Measurements from ENCODE around the gene SLC35F1.
A peak's percentile ranks its signal among the peaks of the same experiment; 100 is the strongest.

The SLC35F1 gene

DNA sequence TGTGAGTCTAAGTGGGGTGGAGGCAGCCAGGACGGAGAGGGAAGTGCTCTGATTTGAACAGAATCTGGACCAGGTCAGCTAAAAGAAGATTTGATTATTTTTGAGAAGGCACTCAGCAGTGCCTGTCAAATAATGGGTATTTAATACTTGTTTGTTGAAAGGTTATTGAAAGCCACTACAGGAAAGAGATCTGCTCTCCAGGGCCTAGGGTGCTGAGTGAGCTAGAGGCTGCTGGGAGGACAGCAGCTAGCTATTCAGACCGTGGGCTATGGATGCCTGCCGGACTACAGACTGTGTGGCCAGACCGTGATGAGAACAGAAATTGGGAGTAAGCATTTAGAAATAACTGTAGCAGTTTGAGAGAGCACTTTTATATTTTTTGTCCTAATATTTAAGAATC, 8.8 kb downstream of the SLC35F1 start:
- Histone ChIP-seq H3K9me3 (ENCODE audit: insufficient read depth, low read length) (no peaks in the 10 kb centered on the region), H3K4me1 (ENCODE audit: insufficient read depth, insufficient read length) (no peaks in the 10 kb centered on the region), H3K36me3 (ENCODE audit: insufficient read depth, insufficient read length, low read length) (no peaks in the 10 kb centered on the region)

DNA sequence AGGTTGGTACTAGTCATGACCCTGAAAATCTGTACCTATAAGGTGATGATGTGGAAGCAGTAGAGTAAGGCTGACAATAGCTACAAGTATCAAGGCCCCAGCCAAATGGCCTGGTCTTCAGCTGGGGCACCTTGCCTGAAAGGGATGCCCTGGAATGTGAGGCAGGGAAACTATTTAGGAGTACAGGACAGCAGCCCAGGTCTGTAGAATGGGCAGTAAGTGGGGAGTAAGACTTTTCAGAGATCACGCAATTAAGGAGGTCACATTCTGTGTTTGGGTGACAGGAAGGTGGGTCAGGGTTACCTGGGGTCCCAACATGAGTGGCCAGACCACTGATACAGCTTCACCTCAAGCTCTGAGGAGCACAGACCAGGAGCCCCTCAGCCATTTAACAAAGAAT, 9.4 kb downstream of the SLC35F1 start:
- H3K4me1 ChIP-seq (ENCODE audit: insufficient read depth, insufficient read length) = no peaks in the 10 kb centered on the region
- no peak overlapping the region for H3K4me3 ChIP-seq (ENCODE audit: insufficient read length, low read depth)
- DNase-seq (ENCODE audit: low read depth, low spot score) = no peak
- no peak overlapping the region for H3K9ac ChIP-seq (ENCODE audit: insufficient read length, low read depth)
- no peaks in the 10 kb centered on the region for H3K36me3 ChIP-seq (ENCODE audit: insufficient read depth, insufficient read length, low read length)
- TF ChIP-seq YY1 (IDR thresholded peaks at IDR 0.05; ENCODE audit: insufficient read depth, insufficient read length) (no peak), ZNF274 (IDR thresholded peaks at IDR 0.05; ENCODE audit: low read depth, low read length) (no peak), SUZ12 (IDR thresholded peaks at IDR 0.05; ENCODE audit: extremely low read depth, insufficient read depth, insufficient read length) (no peak)
- peaks cover 3% of the 10 kb centered on the region for H3K27me3 ChIP-seq (ENCODE audit: insufficient read depth, insufficient read length)
- H3K9me3 ChIP-seq (ENCODE audit: insufficient read depth, low read length) = no peaks in the 10 kb centered on the region

More for the DNA sequence above, 8.8 kb downstream of the SLC35F1 start:
- H3K9ac ChIP-seq (ENCODE audit: insufficient read length, low read depth) = no peak overlapping the region
- TF ChIP-seq YY1 (IDR thresholded peaks at IDR 0.05; ENCODE audit: insufficient read depth, insufficient read length) (no peak), ZNF274 (IDR thresholded peaks at IDR 0.05; ENCODE audit: low read depth, low read length) (no peak), SUZ12 (IDR thresholded peaks at IDR 0.05; ENCODE audit: extremely low read depth, insufficient read depth, insufficient read length) (no peak)
- no peak overlapping the region for H3K4me3 ChIP-seq (ENCODE audit: insufficient read length, low read depth)
- peaks cover 3% of the 10 kb centered on the region for H3K27me3 ChIP-seq (ENCODE audit: insufficient read depth, insufficient read length)
- no peak for DNase-seq (ENCODE audit: low read depth, low spot score)

DNA sequence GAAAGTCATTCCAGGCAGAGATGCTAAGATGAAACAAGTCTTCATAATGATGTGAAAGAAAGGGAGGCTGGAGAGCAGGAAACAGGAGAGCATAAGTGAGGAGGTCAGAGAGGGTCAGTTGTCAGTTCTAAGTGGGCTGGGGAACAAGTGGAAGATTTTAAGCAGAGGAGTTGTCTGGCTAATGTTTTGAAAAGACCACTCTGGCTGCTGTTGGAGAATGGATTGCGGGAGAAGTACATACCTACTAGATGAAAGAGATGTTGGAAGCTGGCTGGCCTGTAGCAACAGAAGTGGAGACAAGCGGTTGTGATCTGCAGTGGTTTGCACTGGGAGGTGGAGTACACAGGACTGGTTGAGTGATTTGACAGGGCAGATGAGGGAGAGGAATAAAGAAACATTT, 10.1 kb downstream of the SLC35F1 start:
- peaks cover 3% of the 10 kb centered on the region for H3K27me3 ChIP-seq (ENCODE audit: insufficient read depth, insufficient read length)
- no peak overlapping the region for H3K4me3 ChIP-seq (ENCODE audit: insufficient read length, low read depth)
- TF ChIP-seq SUZ12 (IDR thresholded peaks at IDR 0.05; ENCODE audit: extremely low read depth, insufficient read depth, insufficient read length) (no peak), ZNF274 (IDR thresholded peaks at IDR 0.05; ENCODE audit: low read depth, low read length) (no peak), YY1 (IDR thresholded peaks at IDR 0.05; ENCODE audit: insufficient read depth, insufficient read length) (no peak)
- H3K9ac ChIP-seq (ENCODE audit: insufficient read length, low read depth) = no peak overlapping the region
- no peaks in the 10 kb centered on the region for H3K36me3 ChIP-seq (ENCODE audit: insufficient read depth, insufficient read length, low read length)
- no peak for DNase-seq (ENCODE audit: low read depth, low spot score)
- H3K4me1 ChIP-seq (ENCODE audit: insufficient read depth, insufficient read length) = no peaks in the 10 kb centered on the region
- H3K9me3 ChIP-seq (ENCODE audit: insufficient read depth, low read length) = no peaks in the 10 kb centered on the region

DNA sequence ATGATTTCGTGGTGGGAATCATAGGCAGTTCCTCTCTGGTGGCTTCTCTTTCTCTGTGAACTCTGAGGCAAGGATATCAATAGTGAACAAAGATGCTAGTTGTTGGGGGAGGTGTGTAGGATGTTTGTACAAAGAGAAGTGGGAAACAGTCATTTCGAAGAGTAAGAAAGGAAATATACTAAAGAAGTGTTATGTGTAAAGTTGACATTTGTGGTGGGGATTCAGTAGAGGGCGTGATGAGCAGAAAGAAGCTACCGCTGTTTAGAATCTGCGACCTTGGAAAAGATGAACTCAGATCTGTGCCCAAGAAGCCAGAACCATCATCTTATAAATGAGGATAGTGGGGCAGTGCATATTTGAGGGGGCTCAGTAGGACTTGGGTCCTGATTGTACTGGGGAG, 11.4 kb downstream of the SLC35F1 start:
- TF ChIP-seq SUZ12 (IDR thresholded peaks at IDR 0.05; ENCODE audit: extremely low read depth, insufficient read depth, insufficient read length) (no peak), ZNF274 (IDR thresholded peaks at IDR 0.05; ENCODE audit: low read depth, low read length) (no peak), YY1 (IDR thresholded peaks at IDR 0.05; ENCODE audit: insufficient read depth, insufficient read length) (no peak)
- no peak overlapping the region for H3K4me3 ChIP-seq (ENCODE audit: insufficient read length, low read depth)
- no peak for DNase-seq (ENCODE audit: low read depth, low spot score)
- no peaks in the 10 kb centered on the region for H3K4me1 ChIP-seq (ENCODE audit: insufficient read depth, insufficient read length)
- H3K36me3 ChIP-seq (ENCODE audit: insufficient read depth, insufficient read length, low read length) = no peaks in the 10 kb centered on the region
- H3K9ac ChIP-seq (ENCODE audit: insufficient read length, low read depth) = no peak overlapping the region
- peaks cover 3% of the 10 kb centered on the region for H3K27me3 ChIP-seq (ENCODE audit: insufficient read depth, insufficient read length)
- H3K9me3 ChIP-seq (ENCODE audit: insufficient read depth, low read length) = no peaks in the 10 kb centered on the region

DNA sequence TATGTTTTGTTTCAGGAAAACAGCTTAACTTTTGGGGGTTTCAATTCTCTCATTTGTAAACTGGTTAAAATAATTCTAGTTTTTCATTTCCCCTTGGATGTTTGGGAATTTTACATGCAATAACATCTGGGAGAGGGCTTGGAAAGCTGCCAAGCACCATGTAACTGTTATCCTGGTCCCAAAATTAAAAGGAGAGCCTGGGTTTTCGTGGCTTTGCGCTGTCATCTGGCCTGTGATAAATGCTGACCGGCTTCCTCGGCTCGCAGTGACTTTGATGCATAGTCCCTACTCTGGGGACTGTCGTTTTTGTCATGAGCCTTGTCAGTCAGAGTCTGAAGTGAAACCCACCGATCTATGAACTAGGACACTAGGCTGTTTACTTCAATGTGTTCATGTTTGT, 12.2 kb downstream of the SLC35F1 start:
- no peak overlapping the region for H3K9ac ChIP-seq (ENCODE audit: insufficient read length, low read depth)
- no peaks in the 10 kb centered on the region for H3K9me3 ChIP-seq (ENCODE audit: insufficient read depth, low read length)
- peaks cover 3% of the 10 kb centered on the region for H3K27me3 ChIP-seq (ENCODE audit: insufficient read depth, insufficient read length)
- H3K36me3 ChIP-seq (ENCODE audit: insufficient read depth, insufficient read length, low read length) = no peaks in the 10 kb centered on the region
- H3K4me1 ChIP-seq (ENCODE audit: insufficient read depth, insufficient read length) = no peaks in the 10 kb centered on the region
- TF ChIP-seq YY1 (IDR thresholded peaks at IDR 0.05; ENCODE audit: insufficient read depth, insufficient read length) (no peak), SUZ12 (IDR thresholded peaks at IDR 0.05; ENCODE audit: extremely low read depth, insufficient read depth, insufficient read length) (no peak)
- no peak for DNase-seq (ENCODE audit: low read depth, low spot score)
- H3K4me3 ChIP-seq (ENCODE audit: insufficient read length, low read depth) = no peak overlapping the region

DNA sequence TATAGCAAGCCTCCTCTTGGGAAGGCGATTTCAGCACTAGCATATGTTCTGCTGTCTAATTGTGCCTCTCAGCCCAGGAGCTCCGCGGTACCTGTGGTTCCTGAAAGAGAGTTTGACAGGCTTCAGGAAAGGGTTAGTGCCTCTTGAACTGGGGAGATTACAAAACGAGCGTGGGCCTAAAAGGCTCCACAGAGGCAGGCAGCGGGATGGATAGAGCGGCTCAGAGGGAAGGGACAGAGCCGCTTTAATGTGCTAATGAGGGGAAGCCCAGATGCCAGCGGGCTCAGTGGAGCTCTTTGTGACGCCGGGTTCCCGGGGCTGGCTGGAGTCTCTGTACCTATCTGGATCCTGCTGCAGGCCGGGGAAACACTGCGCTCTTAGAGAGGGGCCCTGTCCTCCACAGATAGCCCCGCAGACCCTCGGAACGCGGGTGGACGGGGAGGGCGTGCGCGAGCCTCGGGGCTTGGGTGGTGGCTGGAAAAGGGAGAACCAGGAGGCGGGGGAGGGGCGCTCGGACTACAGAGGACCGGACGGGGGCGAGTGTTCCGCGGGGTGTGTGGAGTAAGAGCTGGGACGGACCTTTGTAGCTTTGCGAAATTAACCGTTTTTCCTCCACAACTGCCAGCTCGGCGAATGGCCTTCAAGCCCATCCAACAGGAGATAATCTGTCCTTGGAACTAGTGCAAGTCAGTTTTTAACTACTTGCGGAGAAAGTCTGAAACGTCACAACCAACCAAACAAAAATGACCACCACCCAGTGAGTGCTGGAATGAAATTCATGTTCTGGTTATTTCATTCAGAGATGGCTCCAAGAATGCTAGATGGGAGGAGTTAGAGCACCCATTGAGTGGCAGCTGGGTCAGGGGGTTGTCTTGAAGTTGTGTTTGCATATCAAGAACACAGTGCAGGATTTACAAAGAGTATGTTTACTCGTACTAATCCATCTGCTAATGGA, 13.0 kb downstream of the SLC35F1 start:
- Histone ChIP-seq H3K4me3 (ENCODE audit: insufficient read length, low read depth) (peak overlapping the region; percentile 49), H3K27me3 (ENCODE audit: insufficient read depth, insufficient read length) (peaks cover 3% of the 10 kb centered on the region), H3K36me3 (ENCODE audit: insufficient read depth, insufficient read length, low read length) (no peaks in the 10 kb centered on the region), H3K9ac (ENCODE audit: insufficient read length, low read depth) (peak overlapping the region; percentile 64), H3K4me1 (ENCODE audit: insufficient read depth, insufficient read length) (no peaks in the 10 kb centered on the region), H3K9me3 (ENCODE audit: insufficient read depth, low read length) (no peaks in the 10 kb centered on the region)
- DNase-seq (ENCODE audit: low read depth, low spot score) = peak; percentile 47
- TF ChIP-seq SUZ12 (IDR thresholded peaks at IDR 0.05; ENCODE audit: extremely low read depth, insufficient read depth, insufficient read length) = no peak
- no peak for TF ChIP-seq ZNF274 (IDR thresholded peaks at IDR 0.05; ENCODE audit: low read depth, low read length)
- TF ChIP-seq YY1 (IDR thresholded peaks at IDR 0.05; ENCODE audit: insufficient read depth, insufficient read length) = no peak

DNA sequence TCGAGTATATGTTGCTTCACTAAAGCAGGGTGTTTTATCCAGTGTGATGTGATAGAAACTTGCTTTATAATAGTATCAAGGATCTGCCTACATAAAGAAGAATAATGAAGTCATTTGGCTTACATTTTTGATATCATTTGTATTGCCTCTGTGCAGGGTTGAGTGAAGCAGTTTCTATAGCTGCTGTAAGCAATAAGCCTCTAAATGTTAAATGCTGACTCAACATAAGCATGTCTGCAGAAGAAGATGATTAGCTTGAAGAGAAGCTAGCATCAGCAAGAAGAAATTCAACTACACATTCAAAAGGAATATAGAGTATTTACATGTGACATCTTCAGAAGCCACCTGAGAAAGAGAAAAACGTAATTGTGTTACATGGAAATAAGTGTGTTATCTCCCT, 17.6 kb downstream of the SLC35F1 start:
- Histone ChIP-seq H3K9me3 (ENCODE audit: insufficient read depth, low read length) (peaks cover 14% of the 10 kb centered on the region), H3K9ac (ENCODE audit: insufficient read length, low read depth) (no peak overlapping the region), H3K36me3 (ENCODE audit: insufficient read depth, insufficient read length, low read length) (no peaks in the 10 kb centered on the region), H3K4me1 (ENCODE audit: insufficient read depth, insufficient read length) (no peaks in the 10 kb centered on the region), H3K4me3 (ENCODE audit: insufficient read length, low read depth) (no peak overlapping the region), H3K27me3 (ENCODE audit: insufficient read depth, insufficient read length) (no peaks in the 10 kb centered on the region)
- TF ChIP-seq ZNF274 (IDR thresholded peaks at IDR 0.05; ENCODE audit: low read depth, low read length) (no peak), YY1 (IDR thresholded peaks at IDR 0.05; ENCODE audit: insufficient read depth, insufficient read length) (no peak)
- DNase-seq (ENCODE audit: low read depth, low spot score) = no peak
